ENCODE measurements around the gene ASB12. TPM values are rescaled to one million over a fixed set of nuclear protein-coding genes. Genes with fewer than 3 reads are reported as not detected.

The ASB12 gene
- total RNA-seq, 1 experiment from 2014 or later: not detected

DNA sequence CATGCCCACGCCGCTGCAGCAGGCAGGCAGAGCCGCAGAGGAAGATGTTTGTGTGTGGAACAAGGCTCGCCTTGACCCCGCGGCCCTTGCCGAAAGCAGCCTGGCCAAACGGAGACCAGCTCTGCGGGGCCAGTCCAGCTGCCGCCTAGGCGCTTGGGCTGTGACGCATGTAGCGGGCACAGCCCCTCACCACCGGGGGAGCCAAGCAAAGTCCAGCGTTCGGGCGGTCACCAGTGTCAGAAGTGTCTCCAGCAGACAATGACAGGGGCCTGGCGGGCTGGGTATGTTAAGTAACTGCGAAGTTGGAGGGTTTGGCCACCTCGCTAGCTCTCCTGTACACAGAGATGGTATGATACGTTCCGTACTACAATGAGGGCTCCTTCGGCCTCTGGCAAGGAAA lies 26.2 kb downstream of the ASB12 start:
- Mint-ChIP-seq H3K4me3 (ENCODE audit: unreplicated experiment) (peak overlapping the region; percentile 76), H3K9me3 (ENCODE audit: unreplicated experiment) (no peaks in the 10 kb centered on the region), H3K27ac (ENCODE audit: unreplicated experiment) (no peak overlapping the region), H3K4me1 (ENCODE audit: low read depth, unreplicated experiment) (no peaks in the 10 kb centered on the region), H3K27me3 (ENCODE audit: insufficient read depth, unreplicated experiment) (no peaks in the 10 kb centered on the region), H3K36me3 (ENCODE audit: insufficient read depth, unreplicated experiment) (no peaks in the 10 kb centered on the region)
- H3K27me3 ChIP-seq (replicated peaks; ENCODE audit: control insufficient read depth, insufficient read depth, low read length): no peaks in the 10 kb centered on the region
- no TSS peak for BruUV-seq (replicated peaks)
- CTCF ChIA-PET: interaction anchor here (0.6 to 2.7 kb wide), 3 partner anchors 15 to 449 kb away, joined by 3 to 12 read pairs (median 6); no protein-coding TSS in a partner anchor
- POLR2A ChIA-PET: interaction anchor here (0.6 kb wide), 1 partner anchor 11 kb away, joined by 3 read pairs; no protein-coding TSS in a partner anchor
- H3K4me1 ChIP-seq: no peaks in the 10 kb centered on the region
- H3K9me3 ChIP-seq: no peaks in the 10 kb centered on the region
- intact Hi-C loops (cut with micrococcal nuclease; ENCODE audit: unreplicated experiment): loop anchor here (10.0 kb wide), 1 partner anchor 49 kb away; no protein-coding TSS in a partner anchor
- H3K36me3 ChIP-seq (ENCODE audit: control insufficient read depth, insufficient read depth, low read length): no peaks in the 10 kb centered on the region
- no peak for DNase-seq
- peak overlapping the region; percentile 52 for H3K4me3 ChIP-seq (ENCODE audit: low read depth, low read length)
- TF ChIP-seq, protein P1, sequence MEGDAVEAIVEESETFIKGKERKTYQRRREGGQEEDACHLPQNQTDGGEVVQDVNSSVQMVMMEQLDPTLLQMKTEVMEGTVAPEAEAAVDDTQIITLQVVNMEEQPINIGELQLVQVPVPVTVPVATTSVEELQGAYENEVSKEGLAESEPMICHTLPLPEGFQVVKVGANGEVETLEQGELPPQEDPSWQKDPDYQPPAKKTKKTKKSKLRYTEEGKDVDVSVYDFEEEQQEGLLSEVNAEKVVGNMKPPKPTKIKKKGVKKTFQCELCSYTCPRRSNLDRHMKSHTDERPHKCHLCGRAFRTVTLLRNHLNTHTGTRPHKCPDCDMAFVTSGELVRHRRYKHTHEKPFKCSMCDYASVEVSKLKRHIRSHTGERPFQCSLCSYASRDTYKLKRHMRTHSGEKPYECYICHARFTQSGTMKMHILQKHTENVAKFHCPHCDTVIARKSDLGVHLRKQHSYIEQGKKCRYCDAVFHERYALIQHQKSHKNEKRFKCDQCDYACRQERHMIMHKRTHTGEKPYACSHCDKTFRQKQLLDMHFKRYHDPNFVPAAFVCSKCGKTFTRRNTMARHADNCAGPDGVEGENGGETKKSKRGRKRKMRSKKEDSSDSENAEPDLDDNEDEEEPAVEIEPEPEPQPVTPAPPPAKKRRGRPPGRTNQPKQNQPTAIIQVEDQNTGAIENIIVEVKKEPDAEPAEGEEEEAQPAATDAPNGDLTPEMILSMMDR (IDR thresholded peaks at IDR 0.05; ENCODE audit: insufficient read depth in 1 of 2, low read depth in 1 of 2, low read length in 1 of 2, severe bottlenecking in 1 of 2, unreplicated experiment in 1 of 2): no peak

DNA sequence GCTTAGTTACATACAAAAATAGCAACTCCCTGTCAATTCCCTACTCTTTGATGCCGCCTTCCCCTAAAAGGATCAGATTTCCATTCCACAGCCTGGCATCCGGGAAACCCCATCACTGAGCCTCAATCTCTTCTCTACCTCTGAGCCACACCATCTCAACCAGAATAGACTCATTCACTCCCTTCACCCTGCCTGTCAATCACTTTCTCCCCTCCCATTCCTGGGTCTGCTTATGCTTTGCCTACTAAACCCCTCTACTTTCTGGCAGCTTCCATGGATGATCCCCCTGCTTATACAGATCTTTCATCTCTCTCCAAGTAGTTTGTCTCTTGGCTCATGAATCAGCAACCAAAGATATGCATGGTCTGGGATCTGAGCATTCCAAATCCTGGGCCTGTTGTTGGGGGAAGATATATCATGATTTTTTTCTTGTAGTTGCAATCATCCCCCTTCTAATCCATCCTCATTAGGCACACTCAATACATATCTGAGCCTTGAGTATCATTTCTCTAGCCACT lies 27.5 kb downstream of the ASB12 start:
- POLR2A ChIA-PET: no interaction called here
- BruUV-seq (replicated peaks): no TSS peak

DNA sequence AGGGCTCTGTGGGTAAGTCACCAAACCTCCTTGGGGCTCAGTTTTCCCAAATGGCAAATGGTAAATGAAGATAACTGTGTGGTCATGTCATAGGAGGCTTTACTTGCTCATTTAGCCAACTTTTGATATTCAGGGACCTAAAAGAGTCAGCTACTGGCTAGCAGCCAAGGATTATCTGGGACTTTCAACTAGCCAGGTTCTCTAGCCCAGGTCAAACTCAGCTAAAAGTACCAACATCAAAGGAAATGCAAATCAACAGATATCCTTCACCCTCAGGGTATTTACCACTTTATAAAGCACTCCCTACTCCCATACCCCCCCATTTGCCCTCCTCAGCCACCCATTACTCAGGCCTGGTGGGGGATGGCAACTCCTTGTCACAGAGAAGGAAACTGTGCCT lies 32.4 kb downstream of the ASB12 start:
- Histone ChIP-seq H3K4me3 (ENCODE audit: low read depth, low read length) (no peak overlapping the region), H3K9me3 (no peaks in the 10 kb centered on the region), H3K27me3 (replicated peaks; ENCODE audit: control insufficient read depth, insufficient read depth, low read length) (no peaks in the 10 kb centered on the region), H3K4me1 (no peaks in the 10 kb centered on the region), H3K36me3 (ENCODE audit: control insufficient read depth, insufficient read depth, low read length) (no peaks in the 10 kb centered on the region)
- Mint-ChIP-seq H3K36me3 (ENCODE audit: insufficient read depth, unreplicated experiment) (no peaks in the 10 kb centered on the region), H3K27ac (ENCODE audit: unreplicated experiment) (no peak overlapping the region), H3K9me3 (ENCODE audit: unreplicated experiment) (no peaks in the 10 kb centered on the region), H3K27me3 (ENCODE audit: insufficient read depth, unreplicated experiment) (no peaks in the 10 kb centered on the region), H3K4me1 (ENCODE audit: low read depth, unreplicated experiment) (no peaks in the 10 kb centered on the region), H3K4me3 (ENCODE audit: unreplicated experiment) (no peak overlapping the region)
- TF ChIP-seq, protein P1 (IDR thresholded peaks at IDR 0.05; ENCODE audit: insufficient read depth in 1 of 2, low read depth in 1 of 2, low read length in 1 of 2, severe bottlenecking in 1 of 2, unreplicated experiment in 1 of 2): no peak
- intact Hi-C loops (cut with micrococcal nuclease; ENCODE audit: unreplicated experiment): no loop called here
- POLR2A ChIA-PET: no interaction called here
- no TSS peak for BruUV-seq (replicated peaks)
- DNase-seq: no peak
- CTCF ChIA-PET: no interaction called here

More for the DNA sequence above, 27.5 kb downstream of the ASB12 start:
- H3K4me1 Mint-ChIP-seq (ENCODE audit: low read depth, unreplicated experiment): no peaks in the 10 kb centered on the region
- no peak overlapping the region for H3K4me3 ChIP-seq (ENCODE audit: low read depth, low read length)
- H3K4me3 Mint-ChIP-seq (ENCODE audit: unreplicated experiment): no peak overlapping the region
- DNase-seq: no peak
- H3K27ac Mint-ChIP-seq (ENCODE audit: unreplicated experiment): no peak overlapping the region
- no peaks in the 10 kb centered on the region for H3K36me3 Mint-ChIP-seq (ENCODE audit: insufficient read depth, unreplicated experiment)
- TF ChIP-seq, protein P1 (IDR thresholded peaks at IDR 0.05; ENCODE audit: insufficient read depth in 1 of 2, low read depth in 1 of 2, low read length in 1 of 2, severe bottlenecking in 1 of 2, unreplicated experiment in 1 of 2): no peak
- H3K27me3 ChIP-seq (replicated peaks; ENCODE audit: control insufficient read depth, insufficient read depth, low read length): no peaks in the 10 kb centered on the region
- H3K36me3 ChIP-seq (ENCODE audit: control insufficient read depth, insufficient read depth, low read length): no peaks in the 10 kb centered on the region
- no peaks in the 10 kb centered on the region for H3K4me1 ChIP-seq
- intact Hi-C loops (cut with micrococcal nuclease; ENCODE audit: unreplicated experiment): loop anchor here (10.0 kb wide), 1 partner anchor 48 kb away; no protein-coding TSS in a partner anchor
- no peaks in the 10 kb centered on the region for H3K27me3 Mint-ChIP-seq (ENCODE audit: insufficient read depth, unreplicated experiment)
- CTCF ChIA-PET: no interaction called here
- H3K9me3 Mint-ChIP-seq (ENCODE audit: unreplicated experiment): no peaks in the 10 kb centered on the region
- no peaks in the 10 kb centered on the region for H3K9me3 ChIP-seq

Measured in Caco-2 (cell line).